GM21526 (cell line): ENCODE measurements around the gene TAP1.
"Not testable (repeated sequence)": the region's sequence is repeated elsewhere in the genome, so short reads cannot be mapped to it uniquely, and the experiment has no call there.

Experiments used
- ATAC-seq: cut with Tn5 transposase; IDR thresholded peaks from one replicate; pipeline ENCODE4 v1.9.1; 2021; ENCODE audit warnings: moderate library complexity; ENCODE audit not compliant: unreplicated experiment, low FRiP score

TAP1 gene

DNA sequence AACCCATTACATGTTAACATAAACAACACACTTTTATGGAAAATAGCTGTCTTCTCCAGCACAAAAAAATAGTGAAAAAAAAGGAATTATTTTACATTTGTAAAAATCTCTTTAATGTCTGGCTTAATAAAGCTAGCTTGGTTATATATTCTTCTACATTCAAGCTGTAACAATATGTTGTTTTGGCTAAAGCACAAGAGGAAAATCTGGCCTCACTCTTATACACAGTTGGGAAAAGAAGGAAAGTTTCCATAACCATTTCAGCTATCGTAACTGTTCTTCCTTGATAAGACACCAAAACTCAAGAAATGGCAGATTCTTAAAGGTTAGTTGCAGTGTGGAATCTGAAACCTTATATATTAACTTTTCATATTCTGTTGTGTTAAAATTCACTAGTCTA is 44.3 kb downstream of the TAP1 start:
- ATAC-seq: no peak

DNA sequence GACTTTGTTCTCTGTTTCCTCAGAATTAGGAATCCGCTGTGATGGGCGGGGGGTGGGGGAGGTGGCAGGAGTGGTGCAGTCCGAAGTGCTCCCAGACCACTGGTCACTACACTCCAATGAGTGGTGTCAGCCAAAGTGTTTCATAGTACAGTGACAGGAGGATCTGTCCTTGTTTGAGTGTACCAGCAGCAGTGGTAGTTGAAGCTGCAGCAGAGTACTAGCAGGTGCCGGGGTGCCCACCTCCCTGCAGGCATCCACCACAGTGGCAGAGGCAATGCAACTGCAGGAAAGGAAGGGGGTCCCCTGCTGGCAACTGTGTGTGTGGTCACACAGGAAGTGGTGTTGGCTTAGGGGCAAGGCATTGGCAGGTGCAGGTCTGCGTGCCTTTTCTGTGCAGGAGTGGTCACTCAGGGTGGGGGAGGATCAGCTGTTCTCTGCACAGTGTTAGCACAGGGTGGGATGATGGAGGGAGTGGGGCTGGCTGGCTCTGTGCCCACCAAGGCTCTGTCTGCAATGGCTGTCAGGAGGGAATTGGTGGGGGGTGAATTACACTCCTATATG is 46.4 kb downstream of the TAP1 start:
- no peak for ATAC-seq

DNA sequence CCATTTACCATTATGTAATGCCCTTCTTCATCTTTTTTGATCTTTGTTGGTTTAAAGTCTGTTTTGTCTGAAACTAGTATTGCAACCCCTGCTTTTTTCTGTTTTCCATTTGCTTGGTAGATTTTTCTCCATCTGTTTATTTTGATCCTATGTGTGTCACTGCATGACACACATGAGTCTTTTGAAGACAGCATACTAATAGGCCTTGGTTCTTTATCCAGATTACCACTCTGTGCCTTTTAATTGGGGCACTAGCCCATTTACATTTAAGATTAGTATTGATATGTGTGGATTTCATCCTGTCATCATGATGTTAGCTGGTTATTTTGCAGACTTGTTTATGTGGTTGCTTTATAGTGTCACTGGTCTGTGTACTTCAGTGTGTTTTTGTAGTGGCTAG is 48.1 kb downstream of the TAP1 start:
- ATAC-seq: not testable (repeated sequence)

GRCh38 chr6:32803416-32803815 is 50.1 kb downstream of the TAP1 start:
- ATAC-seq: no peak

GRCh38 chr6:32799740-32800139 is 53.8 kb downstream of the TAP1 start:
- no peak for ATAC-seq

GRCh38 chr6:32799168-32799567 is 54.3 kb downstream of the TAP1 start:
- ATAC-seq: no peak

GRCh38 chr6:32796848-32797776 is 56.4 kb downstream of the TAP1 start:
- ATAC-seq: no peak
